ENCODE data around the gene DIAPH3.

The DIAPH3 gene

DNA sequence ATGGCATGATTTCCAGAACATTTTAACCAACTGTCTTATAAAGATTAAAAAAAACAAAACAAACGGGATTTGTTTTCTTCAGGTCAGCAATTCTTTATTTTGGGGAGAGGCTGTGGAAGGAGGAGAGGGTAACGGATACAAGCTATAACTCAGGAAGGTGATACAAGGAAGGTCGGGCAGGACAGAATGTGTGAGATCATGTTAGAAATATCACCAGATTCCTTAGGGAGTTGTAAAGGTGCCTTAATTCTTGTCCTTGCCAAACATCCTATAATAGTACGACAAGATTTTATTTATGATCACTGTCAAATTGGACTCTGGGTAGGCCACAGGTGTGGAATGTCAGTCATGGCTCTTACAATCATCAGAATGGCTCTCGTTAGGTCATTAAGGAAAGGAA is 503.1 kb downstream of the DIAPH3 start:
- H2BK15ac ChIP-seq (ENCODE audit: low read depth, poor library complexity, severe bottlenecking) = no peak overlapping the region
- H2AK5ac ChIP-seq (ENCODE audit: low read length, severe bottlenecking) = no peak overlapping the region
- no peak overlapping the region for H3K23ac ChIP-seq (ENCODE audit: low read length in 2 of 2)
- H3K36me3 ChIP-seq (ENCODE audit: control insufficient read depth in 1 of 2, insufficient read depth in 2 of 2, low read depth in 1 of 2, low read length in 2 of 2) = peaks cover 0 to 9% of the 10 kb centered on the region in 2 experiments
- no peak overlapping the region for H3K14ac ChIP-seq (ENCODE audit: low read length in 2 of 2)
- H2AFZ ChIP-seq (ENCODE audit: low read depth, low read length) = no peak overlapping the region
- H2BK5ac ChIP-seq (ENCODE audit: low read depth, low read length, poor library complexity, severe bottlenecking) = no peak overlapping the region
- no peak overlapping the region for H4K91ac ChIP-seq (ENCODE audit: low read length)
- no peaks in the 10 kb centered on the region for H3K4me1 ChIP-seq (ENCODE audit: control insufficient read depth, insufficient read depth, low read depth, low read length)
- H2BK12ac ChIP-seq (ENCODE audit: low read length in 2 of 2) = no peak overlapping the region
- H3K27ac ChIP-seq (ENCODE audit: low read length, poor library complexity, severe bottlenecking) = no peak overlapping the region
- H3K27me3 ChIP-seq (ENCODE audit: control insufficient read depth in 1 of 2, insufficient read depth in 1 of 2, low read length in 2 of 2) = no peaks in the 10 kb centered on the region
- no peak overlapping the region for H3K4me3 ChIP-seq (ENCODE audit: insufficient read depth in 1 of 2, low read depth in 1 of 2, low read length in 2 of 2)
- H2BK120ac ChIP-seq (ENCODE audit: low read depth, low read length) = no peak overlapping the region
- H3K4me2 ChIP-seq (ENCODE audit: low read length, poor library complexity, severe bottlenecking) = no peak overlapping the region
- H3K79me1 ChIP-seq (replicated peaks; ENCODE audit: low read length, poor library complexity, severe bottlenecking) = no peaks in the 10 kb centered on the region
- no peak overlapping the region for H3K4ac ChIP-seq (ENCODE audit: low read depth in 1 of 2, low read length in 2 of 2)
- no peak overlapping the region for H4K8ac ChIP-seq (ENCODE audit: low read length)
- no peaks in the 10 kb centered on the region for H3K9me3 ChIP-seq (ENCODE audit: control insufficient read depth, low read length)
- H3K9ac ChIP-seq (ENCODE audit: low read length) = no peak overlapping the region
- H3K18ac ChIP-seq (ENCODE audit: low read depth in 1 of 2, low read length in 2 of 2) = no peak overlapping the region
- WGBS = 88% methylated on average over 5 of the region's 5 CpGs
- no peak for DNase-seq

DNA sequence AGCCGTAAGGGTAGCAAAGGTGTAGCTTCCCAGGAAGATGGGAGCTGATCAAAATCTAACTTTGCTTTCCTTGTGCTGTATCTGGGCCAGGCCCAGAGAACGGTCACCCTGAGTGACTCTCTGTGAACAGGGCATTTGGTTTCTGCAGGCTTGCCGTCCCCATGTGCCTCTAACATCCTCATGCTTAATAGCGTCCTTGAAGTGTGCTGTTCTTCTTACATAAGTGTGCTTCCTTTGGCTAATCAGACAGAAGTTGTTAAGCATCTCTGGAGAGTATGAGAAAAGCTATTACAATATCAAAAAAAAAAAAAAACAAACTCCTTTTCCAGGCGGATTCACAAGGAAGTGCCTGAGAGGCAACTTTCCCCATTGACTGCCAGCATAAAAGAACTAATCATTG is 503.7 kb downstream of the DIAPH3 start:
- Histone ChIP-seq H2BK12ac (ENCODE audit: low read length in 2 of 2) (no peak overlapping the region), H3K27me3 (ENCODE audit: control insufficient read depth in 1 of 2, insufficient read depth in 1 of 2, low read length in 2 of 2) (no peaks in the 10 kb centered on the region), H2AFZ (ENCODE audit: low read depth, low read length) (no peak overlapping the region), H3K14ac (ENCODE audit: low read length in 2 of 2) (no peak overlapping the region), H3K9ac (ENCODE audit: low read length) (no peak overlapping the region), H3K27ac (ENCODE audit: low read length, poor library complexity, severe bottlenecking) (no peak overlapping the region), H3K4me3 (ENCODE audit: insufficient read depth in 1 of 2, low read depth in 1 of 2, low read length in 2 of 2) (no peak overlapping the region), H3K36me3 (ENCODE audit: control insufficient read depth in 1 of 2, insufficient read depth in 2 of 2, low read depth in 1 of 2, low read length in 2 of 2) (peaks cover 0 to 9% of the 10 kb centered on the region in 2 experiments), H2BK5ac (ENCODE audit: low read depth, low read length, poor library complexity, severe bottlenecking) (no peak overlapping the region), H2BK15ac (ENCODE audit: low read depth, poor library complexity, severe bottlenecking) (no peak overlapping the region), H3K18ac (ENCODE audit: low read depth in 1 of 2, low read length in 2 of 2) (no peak overlapping the region), H3K9me3 (ENCODE audit: control insufficient read depth, low read length) (no peaks in the 10 kb centered on the region), H2AK5ac (ENCODE audit: low read length, severe bottlenecking) (no peak overlapping the region), H3K4me1 (ENCODE audit: control insufficient read depth, insufficient read depth, low read depth, low read length) (no peaks in the 10 kb centered on the region), H3K4ac (ENCODE audit: low read depth in 1 of 2, low read length in 2 of 2) (no peak overlapping the region), H2BK120ac (ENCODE audit: low read depth, low read length) (no peak overlapping the region), H3K4me2 (ENCODE audit: low read length, poor library complexity, severe bottlenecking) (no peak overlapping the region), H4K91ac (ENCODE audit: low read length) (no peak overlapping the region), H3K79me1 (replicated peaks; ENCODE audit: low read length, poor library complexity, severe bottlenecking) (no peaks in the 10 kb centered on the region), H4K8ac (ENCODE audit: low read length) (no peak overlapping the region), H3K23ac (ENCODE audit: low read length in 2 of 2) (no peak overlapping the region)
- 90% methylated on average over 3 of the region's 5 CpGs for WGBS
- no peak for DNase-seq

DNA sequence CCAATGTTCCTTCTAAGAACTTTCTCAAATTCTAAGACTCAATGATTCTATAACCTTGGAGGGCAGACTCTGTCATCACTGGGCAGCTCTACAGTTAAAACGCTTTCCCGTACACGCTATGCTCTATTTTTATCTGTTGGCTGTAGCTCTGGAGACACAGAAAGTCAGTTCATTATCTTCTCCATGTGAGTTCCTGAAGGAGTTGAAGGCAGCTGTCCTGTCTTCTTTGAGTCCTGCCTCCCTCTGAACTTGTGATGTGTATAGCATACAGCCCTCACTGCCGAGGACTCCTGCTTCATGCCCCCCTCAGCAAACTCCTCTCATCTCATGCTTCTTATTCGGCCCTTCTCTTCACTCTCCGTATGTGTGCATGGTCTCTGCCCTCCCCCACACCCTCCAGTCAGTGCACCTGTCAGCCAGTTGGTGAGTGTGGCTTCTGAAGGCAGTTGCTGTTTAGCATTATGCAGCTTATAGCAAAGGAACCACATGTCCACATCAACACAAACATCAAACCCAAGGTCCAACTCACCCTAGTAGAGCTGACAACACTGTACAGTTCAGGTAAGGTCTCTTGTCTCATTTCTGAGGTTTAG is 504.9 kb downstream of the DIAPH3 start:
- 89% methylated on average over 6 of the region's 6 CpGs for WGBS
- Histone ChIP-seq H3K27ac (ENCODE audit: low read length, poor library complexity, severe bottlenecking) (no peak overlapping the region), H4K8ac (ENCODE audit: low read length) (no peak overlapping the region), H2BK15ac (ENCODE audit: low read depth, poor library complexity, severe bottlenecking) (no peak overlapping the region), H3K9ac (ENCODE audit: low read length) (no peak overlapping the region), H3K36me3 (ENCODE audit: control insufficient read depth in 1 of 2, insufficient read depth in 2 of 2, low read depth in 1 of 2, low read length in 2 of 2) (peaks cover 0 to 3% of the 10 kb centered on the region in 2 experiments), H3K9me3 (ENCODE audit: control insufficient read depth, low read length) (no peaks in the 10 kb centered on the region), H2BK120ac (ENCODE audit: low read depth, low read length) (no peak overlapping the region), H3K4me2 (ENCODE audit: low read length, poor library complexity, severe bottlenecking) (no peak overlapping the region), H3K4ac (ENCODE audit: low read depth in 1 of 2, low read length in 2 of 2) (no peak overlapping the region), H3K23ac (ENCODE audit: low read length in 2 of 2) (no peak overlapping the region), H3K14ac (ENCODE audit: low read length in 2 of 2) (no peak overlapping the region), H3K4me1 (ENCODE audit: control insufficient read depth, insufficient read depth, low read depth, low read length) (no peaks in the 10 kb centered on the region), H3K18ac (ENCODE audit: low read depth in 1 of 2, low read length in 2 of 2) (no peak overlapping the region), H3K4me3 (ENCODE audit: insufficient read depth in 1 of 2, low read depth in 1 of 2, low read length in 2 of 2) (no peak overlapping the region), H2BK12ac (ENCODE audit: low read length in 2 of 2) (no peak overlapping the region), H3K79me1 (replicated peaks; ENCODE audit: low read length, poor library complexity, severe bottlenecking) (no peaks in the 10 kb centered on the region), H2AFZ (ENCODE audit: low read depth, low read length) (no peak overlapping the region), H2AK5ac (ENCODE audit: low read length, severe bottlenecking) (no peak overlapping the region), H2BK5ac (ENCODE audit: low read depth, low read length, poor library complexity, severe bottlenecking) (no peak overlapping the region), H3K27me3 (ENCODE audit: control insufficient read depth in 1 of 2, insufficient read depth in 1 of 2, low read length in 2 of 2) (no peaks in the 10 kb centered on the region), H4K91ac (ENCODE audit: low read length) (no peak overlapping the region)
- no peak for DNase-seq

DNA sequence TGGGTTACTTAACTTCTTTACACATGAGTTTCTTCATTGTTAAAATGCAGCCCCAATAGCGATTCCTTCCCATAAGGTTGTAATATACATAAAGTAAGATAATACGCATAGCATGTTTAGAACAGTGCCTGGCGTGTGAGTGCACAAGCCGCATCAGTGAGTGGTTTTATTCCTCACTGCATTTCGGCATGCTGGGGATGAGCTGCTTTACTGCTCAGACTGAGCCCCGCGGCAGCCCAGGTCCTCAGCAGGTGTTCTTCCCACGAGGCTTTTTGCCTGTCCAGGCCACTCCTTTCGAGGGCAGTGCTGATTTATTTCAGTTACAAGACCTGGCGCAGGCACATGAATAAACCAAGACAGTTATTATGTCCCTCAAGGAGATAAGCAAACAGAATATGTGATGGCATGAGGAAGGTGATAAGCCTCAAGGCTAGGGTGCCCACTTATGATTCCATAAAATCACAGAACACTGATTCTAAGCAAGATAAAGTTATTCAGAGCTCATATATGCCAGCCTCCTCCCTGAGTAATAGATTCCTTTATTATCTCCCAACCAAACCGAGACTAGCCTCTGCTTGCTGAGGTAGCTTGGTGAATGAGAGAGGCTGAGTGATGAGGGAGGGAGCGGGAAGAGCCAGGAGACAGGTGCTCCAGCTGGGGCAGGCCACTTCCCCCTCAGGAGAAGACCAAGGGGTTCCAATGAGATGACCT is 505.5 kb downstream of the DIAPH3 start:
- H4K8ac ChIP-seq (ENCODE audit: low read length) = no peak overlapping the region
- no peak overlapping the region for H2BK120ac ChIP-seq (ENCODE audit: low read depth, low read length)
- no peak overlapping the region for H3K4me3 ChIP-seq (ENCODE audit: insufficient read depth in 1 of 2, low read depth in 1 of 2, low read length in 2 of 2)
- no peak overlapping the region for H3K23ac ChIP-seq (ENCODE audit: low read length in 2 of 2)
- no peak overlapping the region for H2AFZ ChIP-seq (ENCODE audit: low read depth, low read length)
- no peak overlapping the region for H3K18ac ChIP-seq (ENCODE audit: low read depth in 1 of 2, low read length in 2 of 2)
- H2BK15ac ChIP-seq (ENCODE audit: low read depth, poor library complexity, severe bottlenecking) = no peak overlapping the region
- H3K4me2 ChIP-seq (ENCODE audit: low read length, poor library complexity, severe bottlenecking) = no peak overlapping the region
- no peaks in the 10 kb centered on the region for H3K27me3 ChIP-seq (ENCODE audit: control insufficient read depth in 1 of 2, insufficient read depth in 1 of 2, low read length in 2 of 2)
- H3K4ac ChIP-seq (ENCODE audit: low read depth in 1 of 2, low read length in 2 of 2) = no peak overlapping the region
- H3K36me3 ChIP-seq (ENCODE audit: control insufficient read depth in 1 of 2, insufficient read depth in 2 of 2, low read depth in 1 of 2, low read length in 2 of 2) = no peaks in the 10 kb centered on the region
- WGBS = 90% methylated on average over 10 of the region's 12 CpGs
- no peak overlapping the region for H3K14ac ChIP-seq (ENCODE audit: low read length in 2 of 2)
- no peaks in the 10 kb centered on the region for H3K79me1 ChIP-seq (replicated peaks; ENCODE audit: low read length, poor library complexity, severe bottlenecking)
- no peaks in the 10 kb centered on the region for H3K9me3 ChIP-seq (ENCODE audit: control insufficient read depth, low read length)
- no peak overlapping the region for H2BK12ac ChIP-seq (ENCODE audit: low read length in 2 of 2)
- H4K91ac ChIP-seq (ENCODE audit: low read length) = no peak overlapping the region
- DNase-seq = no peak
- no peak overlapping the region for H2BK5ac ChIP-seq (ENCODE audit: low read depth, low read length, poor library complexity, severe bottlenecking)
- no peak overlapping the region for H3K9ac ChIP-seq (ENCODE audit: low read length)
- no peak overlapping the region for H3K27ac ChIP-seq (ENCODE audit: low read length, poor library complexity, severe bottlenecking)
- H3K4me1 ChIP-seq (ENCODE audit: control insufficient read depth, insufficient read depth, low read depth, low read length) = no peaks in the 10 kb centered on the region
- no peak overlapping the region for H2AK5ac ChIP-seq (ENCODE audit: low read length, severe bottlenecking)

All from mesenchymal stem cell (in vitro differentiated cells and primary cell).